Fibroblast of the conjunctiva (primary cell): ENCODE measurements around the gene NR1H2.
A peak's percentile ranks its signal among the peaks of the same experiment; 100 is the strongest.

Source experiments
- DNase-seq: peaks from one replicate; pipeline ENCODE4 v3.0.0-alpha.2; 2010; ENCODE audit warnings: low read depth

NR1H2 gene

GRCh38 chr19:50423279-50424113, 47.2 kb downstream of the NR1H2 start:
- no peak for DNase-seq

- DNase-seq = no peak
Measured at GRCh38 chr19:50425581-50425980, 49.3 kb downstream of the NR1H2 start.

- no peak for DNase-seq
Measured at GRCh38 chr19:50427318-50427925, 51.2 kb downstream of the NR1H2 start.

GRCh38 chr19:50427997-50428425, 51.8 kb downstream of the NR1H2 start:
- peak; percentile 30 for DNase-seq

GRCh38 chr19:50428772-50429463, 52.7 kb downstream of the NR1H2 start:
- DNase-seq = no peak

- DNase-seq = no peak
Measured at GRCh38 chr19:50430888-50431342, 54.7 kb downstream of the NR1H2 start.

- DNase-seq = peak; percentile 37
Measured at GRCh38 chr19:50431343-50432220, 55.3 kb downstream of the NR1H2 start.

GRCh38 chr19:50432221-50433028, 56.2 kb downstream of the NR1H2 start, which contains the start of gene MYBPC2:
TSS of gene MYBPC2 (plus strand) at chr19:50432892. CDS start at chr19:50432954, 62 bp downstream.
- DNase-seq = no peak
